ENCODE results near the gene TMEM94.

GRCh38 chr17:75412455-75413317 is 43.7 kb upstream of the TMEM94 start:
- peak; percentile 85 for TF ChIP-seq CTCF (conservative IDR thresholded peaks at IDR 0.05; ENCODE audit: low read depth, low read length)
- TF ChIP-seq POLR2A (IDR thresholded peaks at IDR 0.05; ENCODE audit: low read depth, low read length), result no peak
- no peak for TF ChIP-seq MAFK (IDR thresholded peaks at IDR 0.05; ENCODE audit: low read depth, low read length)
- TF ChIP-seq RCOR1 (IDR thresholded peaks at IDR 0.05; ENCODE audit: insufficient replicate concordance, low read length), result no peak
- TF ChIP-seq MAZ (IDR thresholded peaks at IDR 0.05; ENCODE audit: borderline replicate concordance, low read depth, low read length), result no peak
- TF ChIP-seq RAD21 (IDR thresholded peaks at IDR 0.05; ENCODE audit: low read length), result peak; percentile 86
- no peak for TF ChIP-seq ELK1 (IDR thresholded peaks at IDR 0.05; ENCODE audit: borderline replicate concordance, low read depth, low read length)
- TF ChIP-seq FOS (IDR thresholded peaks at IDR 0.05; ENCODE audit: low read depth, low read length), result no peak
- no peak for TF ChIP-seq MXI1 (IDR thresholded peaks at IDR 0.05; ENCODE audit: borderline replicate concordance, low read depth, low read length)

Data from IMR-90 (cell line).